K562 (cell line): ENCODE data around the gene ACBD3. TPM values are rescaled to one million over a fixed set of nuclear protein-coding genes. Genes with fewer than 3 reads are reported as not detected.
A peak's percentile ranks its signal among the peaks of the same experiment; 100 is the strongest.

Source experiments
- ATF6 ChIP-seq: sonication (generic); formaldehyde crosslinking; IDR thresholded peaks from 2 replicates; pipeline ENCODE4 v1.4.0; 2020; ENCODE audit warnings: mild to moderate bottlenecking, missing genetic modification reagents
- CCNT2 ChIP-seq: IDR thresholded peaks from 2 replicates; pipeline ENCODE4 v1.6.1; 2011; ENCODE audit warnings: borderline replicate concordance, low read depth, mild to moderate bottlenecking, moderate library complexity, mixed read lengths, low read length; ENCODE audit not compliant: insufficient read length; ENCODE audit errors: extremely low read depth
- MAFG ChIP-seq: fragments of 450-650 bp; conservative IDR thresholded peaks from 2 replicates; pipeline ENCODE4 v1.6.1; 2016; ENCODE audit warnings: missing genetic modification characterization, missing compliant biosample characterization
- MAX ChIP-seq: sonication (generic); formaldehyde crosslinking; IDR thresholded peaks from 2 replicates; pipeline ENCODE4 v1.9.0; 2022; ENCODE audit warnings: mild to moderate bottlenecking, missing genetic modification reagents
- MITF ChIP-seq: IDR thresholded peaks from 2 replicates; pipeline ENCODE4 v1.6.1; 2014; ENCODE audit warnings: antibody characterized with exemption
- MLX ChIP-seq, 2 experiments: fragments of 450-650 bp in 1 of 2; sonication (generic) in 1 of 2; formaldehyde crosslinking; conservative IDR thresholded peaks; 2 replicates each; pipeline versions ENCODE4 v1.4.0 to v1.8.1; 2020 to 2022; ENCODE audit warnings: mild to moderate bottlenecking in 1 of 2, missing genetic modification reagents in 1 of 2
- MTF1 ChIP-seq: fragments of 250-450 bp; sonication (Bioruptor Pico); IDR thresholded peaks from 2 replicates; pipeline ENCODE4 v1.9.0; 2021; ENCODE audit warnings: moderate library complexity, mild to moderate bottlenecking, inconsistent platforms, borderline replicate concordance
- MYNN ChIP-seq, 2 experiments: sonication (generic); formaldehyde crosslinking in 1 of 2; IDR thresholded peaks; 2 replicates each; pipeline versions ENCODE4 v1.5.0 to v1.6.1; 2016 to 2020; ENCODE audit warnings: antibody characterized with exemption in 1 of 2, missing genetic modification reagents in 1 of 2
- PTTG1 ChIP-seq: fragments of 450-650 bp; IDR thresholded peaks from 2 replicates; pipeline ENCODE4 v1.6.1; 2016; ENCODE audit warnings: low read depth, mild to moderate bottlenecking, missing genetic modification characterization, missing compliant biosample characterization
- REST ChIP-seq, 2 experiments: fragments of 450-650 bp; formaldehyde crosslinking in 1 of 2; IDR thresholded peaks; 2 replicates each; pipeline versions ENCODE4 v1.4.0 to v1.6.1; 2014 to 2020; ENCODE audit warnings: mild to moderate bottlenecking in 2 of 2, borderline replicate concordance in 1 of 2, low read depth in 1 of 2
- SMAD2 ChIP-seq: fragments of 150-350 bp; IDR thresholded peaks from 2 replicates; pipeline ENCODE4 v1.6.1; 2014; ENCODE audit warnings: low read depth, mild to moderate bottlenecking, low read length
- SRSF9 ChIP-seq: fragments of 200-400 bp; formaldehyde crosslinking; IDR thresholded peaks from 2 replicates; pipeline ENCODE4 v1.6.1; 2017; ENCODE audit warnings: low read depth, low read length, borderline replicate concordance
- ZNF3 ChIP-seq: fragments of 250-450 bp; sonication (Bioruptor Pico); IDR thresholded peaks from 2 replicates; pipeline ENCODE4 v1.5.0; 2021; ENCODE audit warnings: mild to moderate bottlenecking, moderate library complexity
- polyA plus RNA-seq, 8 experiments: library from polyadenylated mRNA; depleted of rRNA in 4 of 8; stranded (reverse) in 5 of 8; unstranded in 3 of 8; fragments of >200 nt; fragmentation: Nextera tagmentation in 2 of 8; fragmentation: Illumina TruSeq in 1 of 8; extraction: Ambion mirVana in 2 of 8; extraction: Trizol in 1 of 8; gene quantifications; 2 replicates each; pipeline versions ENCODE4 v1.2.1 to v1.2.3, GENCODE V29; 2011 to 2014; ENCODE audit warnings: inconsistent platforms in 1 of 8, missing spikeins in 1 of 8
- total RNA-seq, 7 experiments: library from RNA; depleted of rRNA in 6 of 7; stranded (reverse); fragments of >200 nt in 6 of 7; fragmentation: Illumina TruSeq in 2 of 7; extraction: Trizol in 2 of 7; gene quantifications; 2 replicates each; pipeline versions ENCODE4 v1.2.1 to v1.2.3, GENCODE V29; 2011 to 2021; ENCODE audit warnings: low replicate concordance in 1 of 7

Gene ACBD3
- total and polyA plus RNA-seq, 9 of the 15 experiments (the other 6 are each of a cell fraction or from before 2014, with no cell fraction given), result 11.1 to 36.7 (median 26.9) TPM

- no peak for TF ChIP-seq MTF1 (CRISPR knock-in tag)
- TF ChIP-seq MLX (CRISPR knock-in tag; conservative IDR thresholded peaks at IDR 0.05), result no peak
- TF ChIP-seq ATF6 (CRISPR knock-in tag), result no peak
- TF ChIP-seq SRSF9, result no peak
- TF ChIP-seq CCNT2, result no peak
- peak; percentile 61 for TF ChIP-seq MYNN (IDR thresholded peaks at IDR 0.05)
- no peak for TF ChIP-seq MYNN (CRISPR knock-in tag; IDR thresholded peaks at IDR 0.05)
- no peak for TF ChIP-seq ZNF3 (CRISPR knock-in tag)
- TF ChIP-seq MITF, result peak; percentile 40; the same call in 1 of the 2 replicates
- no peak for TF ChIP-seq PTTG1 (tag)
- TF ChIP-seq MAFG (tag), result peak; percentile 50; the same call in 1 of the 2 replicates
- TF ChIP-seq SMAD2, result no peak
- TF ChIP-seq REST (IDR thresholded peaks at IDR 0.05; ENCODE audit: borderline replicate concordance), result peak; percentile 74
- no peak for TF ChIP-seq REST (CRISPR knock-in tag; IDR thresholded peaks at IDR 0.05; ENCODE audit: low read depth)
- TF ChIP-seq MAX (CRISPR knock-in tag), result no peak
These were observed 75.3 kb downstream of the ACBD3 start (continued) for GRCh38 chr1:226111098-226111882.
